Stimulated activated naive CD4-positive, alpha-beta T cell treated with Interleukin-2 at 50 U/mL for 16 hours (primary cell): ENCODE measurements around the gene UNC5C.

Experiments used
- DNase-seq: peaks from one replicate; lab custom pipeline; 2025; lab: John Stamatoyannopoulos, UW

The UNC5C gene

GRCh38 chr4:95546866-95547714, 1.7 kb downstream of the UNC5C start:
- no peak for DNase-seq

- no peak for DNase-seq
Measured at GRCh38 chr4:95546221-95546620, 2.6 kb downstream of the UNC5C start.

- no peak for DNase-seq
Measured at GRCh38 chr4:95545546-95545945, 3.2 kb downstream of the UNC5C start.

- DNase-seq = no peak
Measured at GRCh38 chr4:95544113-95545103, 4.4 kb downstream of the UNC5C start.

- DNase-seq = no peak
Measured at GRCh38 chr4:95541889-95542607, 6.7 kb downstream of the UNC5C start.

DNA sequence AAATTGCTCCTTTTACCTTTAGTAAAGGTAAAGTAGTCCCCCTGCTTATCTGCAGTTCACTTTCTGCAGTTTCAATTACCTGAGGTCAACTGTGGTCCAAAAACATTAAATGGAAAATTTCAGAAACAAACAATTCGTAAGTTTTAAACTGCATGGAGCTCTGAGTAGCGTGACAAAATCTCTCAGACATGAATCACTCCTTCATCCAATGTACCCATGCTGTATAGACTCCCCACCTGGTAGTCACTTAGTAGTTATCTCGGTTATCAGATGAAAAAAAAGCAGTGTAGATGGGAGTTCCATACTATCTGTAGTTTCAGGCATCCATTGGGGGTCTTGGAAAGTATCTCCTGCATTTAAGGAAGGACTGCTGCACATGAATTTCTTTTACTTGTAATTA, 7.7 kb downstream of the UNC5C start:
- no peak for DNase-seq

DNA sequence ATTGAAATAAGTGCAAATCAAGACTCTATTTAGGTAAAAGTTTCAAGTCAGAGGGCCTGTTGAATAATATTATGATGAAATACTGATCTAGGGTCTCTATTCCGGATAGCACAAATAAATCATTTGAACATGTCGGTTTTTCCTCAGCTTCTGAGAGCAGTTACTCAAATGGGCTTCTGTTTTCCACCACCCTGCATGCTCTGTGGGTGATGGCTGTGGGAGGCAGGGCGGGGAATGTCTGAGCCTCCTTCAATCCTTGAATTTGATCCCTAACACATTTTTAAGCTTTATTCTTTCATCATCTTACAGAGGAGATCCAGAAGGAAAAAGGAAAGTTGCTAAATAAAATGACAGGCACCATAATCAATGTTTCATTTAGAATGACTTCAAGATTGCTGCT, 8.5 kb downstream of the UNC5C start:
- DNase-seq = no peak

DNA sequence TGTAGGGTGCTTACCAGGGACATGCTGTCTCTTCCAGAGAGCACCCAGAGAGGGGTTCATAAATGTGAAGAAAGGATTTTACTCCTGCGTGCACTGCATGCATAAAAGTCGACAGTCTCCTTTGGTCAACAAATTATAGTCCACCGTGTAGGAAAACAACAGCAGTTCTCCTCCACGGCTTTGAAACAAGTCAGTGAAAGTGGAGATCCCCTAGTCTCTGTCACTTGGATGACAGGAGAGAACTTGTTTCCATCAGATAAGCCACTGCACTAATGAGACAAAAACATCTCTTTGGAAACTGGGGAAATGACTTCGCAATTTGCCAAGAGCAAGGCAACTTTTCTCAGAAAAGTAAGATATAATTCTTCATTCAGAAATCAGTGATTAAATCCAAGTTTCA, 9.7 kb downstream of the UNC5C start:
- DNase-seq = no peak

GRCh38 chr4:95537863-95538488, 10.8 kb downstream of the UNC5C start:
- no peak for DNase-seq

DNA sequence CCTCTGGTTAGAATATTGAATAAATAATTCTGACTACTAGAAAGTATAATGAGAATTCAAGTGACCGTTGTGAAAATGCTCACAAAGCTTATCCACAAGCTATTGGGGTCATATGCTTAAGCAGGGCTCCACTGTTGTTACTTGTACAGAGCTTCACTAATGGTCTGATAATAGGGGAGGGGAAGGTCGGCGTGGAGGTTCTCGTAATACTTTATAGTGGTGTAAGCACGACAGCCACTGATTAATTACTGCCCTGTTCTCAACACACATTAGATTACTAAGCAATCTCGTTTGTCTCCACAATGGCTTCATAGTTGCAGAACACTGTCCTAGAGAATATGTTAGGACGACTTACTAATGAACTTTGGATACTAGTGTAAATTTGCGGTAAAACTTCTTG, 11.6 kb downstream of the UNC5C start:
- no peak for DNase-seq

- no peak for DNase-seq
Measured at GRCh38 chr4:95536650-95537049, 12.1 kb downstream of the UNC5C start.

DNA sequence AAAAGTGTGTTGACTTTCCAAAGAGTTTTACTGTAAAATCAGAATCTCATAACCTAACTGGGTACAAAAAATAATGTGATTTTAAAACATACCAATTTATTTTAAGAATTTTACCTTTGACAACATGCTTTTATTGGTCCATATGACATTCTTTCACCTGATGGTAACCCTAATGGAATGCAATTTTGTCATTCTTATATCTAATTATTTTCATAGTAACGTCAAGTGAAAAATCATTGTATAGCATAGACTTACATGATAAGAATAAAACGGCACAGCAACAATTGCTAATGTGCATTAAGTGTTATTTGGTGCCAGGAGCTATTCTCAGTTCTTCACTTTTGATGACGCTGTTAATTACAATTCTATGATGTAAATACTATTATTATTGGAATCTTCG, 13.6 kb downstream of the UNC5C start:
- DNase-seq = no peak

- no peak for DNase-seq
Measured at GRCh38 chr4:95534032-95534431, 14.7 kb downstream of the UNC5C start.

GRCh38 chr4:95533254-95533653, 15.5 kb downstream of the UNC5C start:
- no peak for DNase-seq

DNA sequence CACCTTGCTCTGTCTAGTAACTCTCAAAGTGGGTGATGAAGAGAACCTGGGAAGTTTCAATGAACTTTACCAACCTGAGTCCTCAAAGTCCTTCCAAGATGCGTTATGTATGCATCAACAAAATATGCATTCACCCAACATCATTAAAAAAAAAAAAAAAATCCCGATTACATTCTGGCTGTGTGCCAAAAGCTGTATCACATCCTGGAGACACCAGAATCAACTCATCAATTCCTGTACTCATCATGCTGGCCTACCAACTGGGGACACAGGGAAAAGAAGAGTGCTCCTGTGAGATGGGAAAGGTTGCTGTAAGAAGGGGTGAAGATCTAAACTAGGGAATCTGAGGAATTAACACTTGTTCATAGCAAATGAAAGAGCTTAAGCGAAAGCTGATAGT, 16.5 kb downstream of the UNC5C start:
- no peak for DNase-seq

DNA sequence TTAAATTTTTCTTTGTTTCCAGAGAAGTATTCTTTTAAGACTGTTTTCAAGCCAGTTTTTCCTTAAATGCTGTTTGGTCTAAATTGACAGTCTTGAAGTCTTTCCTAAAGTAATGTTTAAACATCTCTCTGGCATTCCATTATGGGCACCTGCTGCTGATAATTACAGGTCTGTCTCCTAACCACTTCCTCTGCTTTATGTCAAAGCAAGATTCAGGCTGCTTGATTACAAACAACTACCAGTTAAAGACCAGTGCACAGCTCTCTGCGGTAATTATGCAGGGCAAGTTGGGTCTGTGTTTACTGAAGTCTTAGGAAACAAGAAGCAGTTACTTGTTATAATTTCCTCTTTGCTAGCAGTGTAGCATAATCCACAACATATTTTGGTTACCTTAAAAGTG, 17.6 kb downstream of the UNC5C start:
- DNase-seq = no peak

DNA sequence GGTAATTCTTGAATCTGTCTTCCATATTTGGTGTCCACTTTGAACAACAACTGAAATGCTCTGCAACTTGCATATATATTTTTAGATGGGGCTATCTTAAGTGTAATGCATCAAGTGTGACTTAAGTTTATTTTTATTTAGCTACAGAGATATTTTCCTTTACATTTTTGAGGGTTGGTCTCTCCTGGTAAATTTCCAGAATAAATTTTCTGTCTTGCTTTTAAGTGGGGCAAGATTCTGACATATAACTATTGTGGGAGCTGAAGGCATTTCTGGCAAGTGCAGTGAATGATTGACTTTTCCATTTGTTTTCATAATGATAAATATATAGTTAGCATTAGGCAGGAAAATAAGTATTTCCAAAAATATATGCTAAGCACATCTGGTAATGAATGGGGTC, 18.8 kb downstream of the UNC5C start:
- no peak for DNase-seq

DNA sequence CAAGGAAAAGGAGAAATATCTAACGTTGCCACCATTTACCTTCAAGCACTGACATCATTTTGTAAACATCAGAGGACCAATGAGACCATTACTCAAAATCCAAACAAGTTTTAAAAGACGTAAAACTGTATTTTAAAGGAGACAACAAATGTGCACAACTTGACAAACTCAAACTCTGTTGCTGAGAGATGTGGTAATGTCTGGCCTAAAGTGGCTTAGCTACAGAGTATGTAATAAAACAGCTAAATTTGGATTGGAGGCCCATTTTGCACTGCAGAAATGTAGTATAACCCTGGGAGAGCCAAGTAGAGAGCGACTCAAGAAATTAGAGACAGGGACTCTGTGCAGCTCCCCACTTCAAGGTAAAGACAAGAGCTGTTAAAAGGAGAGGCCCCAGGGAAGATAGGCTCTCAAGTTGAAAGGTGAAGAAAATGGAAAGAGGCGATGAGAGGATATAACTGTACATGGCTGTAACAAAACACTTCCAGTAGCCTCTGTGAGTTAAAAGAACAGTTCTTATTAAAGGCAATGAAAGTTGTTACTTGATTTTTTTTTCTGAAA, 20.3 kb downstream of the UNC5C start:
- DNase-seq = no peak

GRCh38 chr4:95526075-95526474, 22.7 kb downstream of the UNC5C start:
- no peak for DNase-seq

- DNase-seq = no peak
Measured at GRCh38 chr4:95524729-95525128, 24.0 kb downstream of the UNC5C start.

DNA sequence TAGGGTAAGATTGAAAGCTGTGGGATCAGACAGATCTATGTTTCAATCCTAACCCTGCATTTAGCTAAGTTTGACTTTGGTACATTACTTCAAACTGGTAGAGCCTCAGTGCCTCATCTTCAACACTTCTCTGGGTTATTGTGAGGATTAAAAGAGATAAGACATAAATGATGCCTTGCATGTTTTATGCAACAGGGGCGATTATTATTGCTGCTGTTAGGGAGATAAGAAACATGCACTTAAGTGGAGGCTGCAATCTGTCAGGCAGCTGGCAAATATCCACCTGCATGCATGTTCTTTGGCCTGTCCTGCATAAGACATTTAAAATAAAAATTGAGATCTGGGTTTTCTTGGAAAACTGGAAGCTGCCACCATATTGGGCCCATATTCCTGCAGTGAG, 24.6 kb downstream of the UNC5C start:
- DNase-seq = no peak
